IMR-90 (cell line): Measurements from ENCODE around the gene TMEM33. TPM values are rescaled to one million over a fixed set of nuclear protein-coding genes. Genes with fewer than 3 reads are reported as not detected.

Experiments used
- ATAC-seq: fragments of 200-7000 bp; cut with Tn5 transposase; 2 replicates; pipeline ENCODE4 v1.9.1; 2020; ENCODE audit warnings: low read depth, mild to moderate bottlenecking, moderate library complexity
- BruUV-seq: library from RNA; stranded (reverse); fragments of 400-500 nt; replicated peaks from 2 replicates; lab custom pipeline; 2021; lab: Mats Ljungman, UMichigan
- CTCF ChIA-PET: fragments of 300-600 bp; formaldehyde crosslinking; extraction: SDS; loops from one replicate; lab custom pipeline; 2021; ENCODE audit warnings: antibody characterized with exemption; lab: Yijun Ruan, JAX
- POLR2A ChIA-PET: fragments of 300-600 bp; sonication (Branson Sonifier 250); formaldehyde crosslinking; loops from one replicate; lab custom pipeline; 2022; ENCODE audit warnings: antibody characterized with exemption; ENCODE audit not compliant: unreplicated experiment; lab: Charles Lee
- DNase-seq: peaks from one replicate; pipeline ENCODE4 v3.0.0; 2013
- H2AFZ ChIP-seq: replicated peaks from 2 replicates; pipeline ENCODE3; 2013; ENCODE audit warnings: low read length, mild to moderate bottlenecking; ENCODE audit not compliant: poor library complexity
- H2AK5ac ChIP-seq: 2 replicates; pipeline ENCODE4 v1.6.1; 2013; ENCODE audit warnings: low read depth, low read length, inconsistent platforms
- H2AK9ac ChIP-seq: replicated peaks from 2 replicates; pipeline ENCODE3; 2013; ENCODE audit warnings: mild to moderate bottlenecking, low read depth, low read length, moderate library complexity; ENCODE audit not compliant: poor library complexity
- H2BK120ac ChIP-seq: 2 replicates; pipeline ENCODE4 v1.6.1; 2013; ENCODE audit warnings: low read depth, low read length, inconsistent platforms
- H2BK15ac ChIP-seq: 3 replicates; pipeline ENCODE4 v1.6.1; 2013; ENCODE audit warnings: low read depth, low read length, inconsistent platforms
- H2BK20ac ChIP-seq: 2 replicates; pipeline ENCODE4 v1.6.1; 2013; ENCODE audit warnings: low read depth, mild to moderate bottlenecking, inconsistent platforms, low read length, moderate library complexity
- H2BK5ac ChIP-seq: 2 replicates; pipeline ENCODE4 v1.6.1; 2013; ENCODE audit warnings: mild to moderate bottlenecking, low read depth, low read length, inconsistent platforms; ENCODE audit not compliant: poor library complexity, severe bottlenecking
- H3K14ac ChIP-seq: replicated peaks from 2 replicates; pipeline ENCODE4 v1.6.1; 2013; ENCODE audit warnings: low read depth, low read length, inconsistent platforms
- H3K18ac ChIP-seq: 2 replicates; pipeline ENCODE4 v1.6.1; 2013; ENCODE audit warnings: low read depth, low read length, control low read depth
- H3K23ac ChIP-seq: 2 replicates; pipeline ENCODE4 v1.6.1; 2013; ENCODE audit warnings: low read depth, low read length, inconsistent platforms
- H3K27ac ChIP-seq: 2 replicates; pipeline ENCODE4 v1.5.1; 2013; ENCODE audit warnings: mild to moderate bottlenecking, control low read depth, low read length; ENCODE audit not compliant: insufficient read depth
- H3K27me3 ChIP-seq: 2 replicates; pipeline ENCODE4 v1.6.1; 2013; ENCODE audit warnings: low read length; ENCODE audit not compliant: control insufficient read depth, insufficient read depth
- H3K36me3 ChIP-seq: 2 replicates; pipeline ENCODE4 v1.6.1; 2013; ENCODE audit warnings: low read length, mixed read lengths; ENCODE audit not compliant: control insufficient read depth, insufficient read depth
- H3K4ac ChIP-seq: 2 replicates; pipeline ENCODE4 v1.6.1; 2013; ENCODE audit warnings: low read depth, low read length, inconsistent platforms
- H3K4me1 ChIP-seq: 2 replicates; pipeline ENCODE4 v1.6.1; 2013; ENCODE audit warnings: low read length, mixed read lengths; ENCODE audit not compliant: control insufficient read depth, insufficient read depth
- H3K4me2 ChIP-seq: 2 replicates; pipeline ENCODE4 v1.6.1; 2013; ENCODE audit warnings: low read depth, mild to moderate bottlenecking, control low read depth, low read length, moderate library complexity
- H3K4me3 ChIP-seq: 2 replicates; pipeline ENCODE4 v1.5.1; 2013; ENCODE audit warnings: low read depth, mild to moderate bottlenecking, control low read depth, low read length, moderate library complexity; ENCODE audit not compliant: insufficient read depth
- H3K56ac ChIP-seq: 2 replicates; pipeline ENCODE4 v1.6.1; 2013; ENCODE audit warnings: low read length, inconsistent platforms; ENCODE audit not compliant: insufficient read depth; ENCODE audit errors: extremely low read depth
- H3K79me1 ChIP-seq, 2 experiments: 2 replicates each; pipeline ENCODE4 v1.6.1; 2013; ENCODE audit warnings: low read length in 2 of 2, inconsistent platforms in 1 of 2, low read depth in 1 of 2
- H3K9ac ChIP-seq: 2 replicates; pipeline ENCODE4 v1.6.1; 2013; ENCODE audit warnings: low read depth, low read length, control low read depth
- H3K9me1 ChIP-seq: 2 replicates; pipeline ENCODE4 v1.6.1; 2013; ENCODE audit warnings: low read length, inconsistent platforms; ENCODE audit not compliant: insufficient read depth
- H3K9me3 ChIP-seq: 2 replicates; pipeline ENCODE4 v1.6.1; 2013; ENCODE audit warnings: low read length; ENCODE audit not compliant: control insufficient read depth, insufficient read depth
- H4K20me1 ChIP-seq: 2 replicates; pipeline ENCODE4 v1.6.1; 2013; ENCODE audit warnings: low read length, inconsistent platforms; ENCODE audit not compliant: insufficient read depth
- H4K5ac ChIP-seq: 2 replicates; pipeline ENCODE4 v1.6.1; 2013; ENCODE audit warnings: mild to moderate bottlenecking, low read depth, low read length, control low read depth
- H4K8ac ChIP-seq, 2 experiments: 2 replicates each; pipeline ENCODE4 v1.6.1; 2013; ENCODE audit warnings: low read depth in 2 of 2, low read length in 2 of 2, control low read depth in 1 of 2, inconsistent platforms in 1 of 2
- H4K91ac ChIP-seq: 2 replicates; pipeline ENCODE4 v1.6.1; 2013; ENCODE audit warnings: low read depth, low read length, inconsistent platforms; ENCODE audit not compliant: insufficient read depth
- CHD1 ChIP-seq: IDR thresholded peaks from 2 replicates; pipeline ENCODE4 v1.6.1; 2012; ENCODE audit warnings: low read depth, low read length, improper control_type of control experiment
- CTCF ChIP-seq: conservative IDR thresholded peaks from 2 replicates; pipeline ENCODE4 v1.5.1; 2012; ENCODE audit warnings: mild to moderate bottlenecking, low read depth, low read length, improper control_type of control experiment
- FOS ChIP-seq: fragments of 150-350 bp; IDR thresholded peaks from 2 replicates; pipeline ENCODE4 v1.6.1; 2016; ENCODE audit warnings: low read depth, low read length
- SMC3 ChIP-seq: fragments of 150-350 bp; IDR thresholded peaks from 2 replicates; pipeline ENCODE4 v1.6.1; 2016; ENCODE audit warnings: low read depth, mild to moderate bottlenecking, antibody characterized with exemption, low read length, moderate library complexity
- WGBS, 2 experiments: methylation state at CpG; one replicate each; pipeline versions ENCODE4 v1.1.5 to v1.1.7; 2013; ENCODE audit warnings: missing lambda C conversion rate in 2 of 2; ENCODE audit not compliant: insufficient read length in 1 of 2; ENCODE audit errors: extremely low coverage in 2 of 2; 5-methylcytosine and 5-hydroxymethylcytosine counted together
- dilution Hi-C: fragments of 300-500 bp; cut with HindIII; formaldehyde crosslinking; loops from one replicate; pipeline ENCODE4 v1.14.3; 2018; ENCODE audit warnings: low sequenced_read_pairs; ENCODE audit not compliant: unreplicated experiment
- in situ Hi-C: fragments of 300-500 bp; cut with MboI; formaldehyde crosslinking; loops from 3 replicates; pipeline ENCODE4 v1.14.3; 2019; ENCODE audit warnings: low sequenced_read_pairs, inconsistent platforms, mixed read lengths
- intact Hi-C: fragments of 100-400 bp; cut with micrococcal nuclease; formaldehyde crosslinking; loops from 2 replicates; pipeline ENCODE4 v1.10.0; 2022
- polyA plus RNA-seq, 3 experiments: library from polyadenylated mRNA; depleted of rRNA; stranded (reverse); fragments of >200 nt; gene quantifications; 2 replicates each; pipeline ENCODE4 v1.2.3, GENCODE V29; 2012; ENCODE audit warnings: low replicate concordance in 1 of 3
- total RNA-seq: library from RNA; depleted of rRNA; stranded (reverse); fragments of >200 nt; gene quantifications from 2 replicates; pipeline ENCODE4 v1.2.3, GENCODE V29; 2012

TMEM33 gene
- total and polyA plus RNA-seq, 2 of the 4 experiments (the other 2 are of a cell fraction) = 23.6 to 45.5 TPM

GRCh38 chr4:41943506-41943905, 8.3 kb downstream of the TMEM33 start:
- in situ Hi-C loops (no loop called here), dilution Hi-C loops (no loop called here), intact Hi-C loops (no loop called here)
- TF ChIP-seq FOS (no peak), CTCF (no peak), SMC3 (no peak), CHD1 (no peak)
- DNase-seq (no peak), ATAC-seq (no peak)
- no peak overlapping the region for H2AK9ac ChIP-seq
- no peak overlapping the region for H4K5ac ChIP-seq
- H2BK5ac ChIP-seq = no peak overlapping the region
- 0 out of 2 replicates have a peak, but pooled peaks cover 2% of the 10 kb centered on the region for H3K9me1 ChIP-seq
- H3K56ac ChIP-seq = no peak overlapping the region
- H3K14ac ChIP-seq = no peak overlapping the region
- peaks cover 5% of the 10 kb centered on the region for H3K36me3 ChIP-seq
- ChIA-PET POLR2A (no interaction called here), CTCF (interaction anchor here (0.7 kb wide), 1 partner anchor 62 kb away, joined by 3 read pairs; no protein-coding TSS in a partner anchor)
- no peak overlapping the region for H3K9ac ChIP-seq
- no peak overlapping the region for H4K91ac ChIP-seq
- H2AFZ ChIP-seq = no peak overlapping the region
- H3K4me2 ChIP-seq = no peak overlapping the region
- H3K79me1 ChIP-seq = peaks cover 7 to 11% of the 10 kb centered on the region in 2 experiments
- H3K4me3 ChIP-seq = no peak overlapping the region
- no peak overlapping the region for H2AK5ac ChIP-seq
- no peak overlapping the region for H2BK20ac ChIP-seq
- H3K4ac ChIP-seq = no peak overlapping the region
- H3K27me3 ChIP-seq = no peaks in the 10 kb centered on the region
- H3K4me1 ChIP-seq = peaks cover 2% of the 10 kb centered on the region; the same call in 1 of the 2 replicates
- BruUV-seq = no TSS peak
- H2BK120ac ChIP-seq = no peak overlapping the region
- H4K20me1 ChIP-seq = peaks cover 4% of the 10 kb centered on the region; the same call in 1 of the 2 replicates
- H3K23ac ChIP-seq = no peak overlapping the region
- H4K8ac ChIP-seq = no peak overlapping the region
- no peak overlapping the region for H2BK15ac ChIP-seq
- no peaks in the 10 kb centered on the region for H3K9me3 ChIP-seq
- no peak overlapping the region for H3K27ac ChIP-seq
- no CpG with 5 or more reads among the region's 2 CpGs for WGBS, 2 experiments
- no peak overlapping the region for H3K18ac ChIP-seq
